ENCODE measurements around the gene PRRG2. TPM values are rescaled to one million over a fixed set of nuclear protein-coding genes. Genes with fewer than 3 reads are reported as not detected.

PRRG2 gene
- total RNA-seq, 1 experiment from 2014 or later = 0.20 TPM

- DNase-seq = peak; percentile 64
These were observed 12.4 kb downstream of the PRRG2 start for GRCh38 chr19:49593233-49594113.

GRCh38 chr19:49594157-49594992 is 13.3 kb downstream of the PRRG2 start:
- Histone ChIP-seq H3K27me3 (no peaks in the 10 kb centered on the region), H3K4me3 (no peak overlapping the region), H3K36me3 (peaks cover 59% of the 10 kb centered on the region), H3K9me3 (no peaks in the 10 kb centered on the region)
- DNase-seq = no peak

More at GRCh38 chr19:49593233-49594113, 12.4 kb downstream of the PRRG2 start:
- no peaks in the 10 kb centered on the region for H3K9me3 ChIP-seq
- peaks cover 50% of the 10 kb centered on the region for H3K36me3 ChIP-seq
- H3K4me3 ChIP-seq = peak overlapping the region; percentile 88; the same call in 1 of the 2 replicates
- H3K27me3 ChIP-seq = no peaks in the 10 kb centered on the region

- Histone ChIP-seq H3K9me3 (no peaks in the 10 kb centered on the region), H3K27me3 (no peaks in the 10 kb centered on the region), H3K4me3 (no peak overlapping the region), H3K36me3 (peaks cover 68% of the 10 kb centered on the region)
- DNase-seq = no peak
These were observed 14.1 kb downstream of the PRRG2 start for GRCh38 chr19:49594993-49595818.

GRCh38 chr19:49595819-49596404 is 14.8 kb downstream of the PRRG2 start:
- DNase-seq = no peak
- no peak overlapping the region for H3K4me3 ChIP-seq
- H3K9me3 ChIP-seq = no peaks in the 10 kb centered on the region
- no peaks in the 10 kb centered on the region for H3K27me3 ChIP-seq
- H3K36me3 ChIP-seq = peaks cover 70% of the 10 kb centered on the region

- H3K9me3 ChIP-seq = no peaks in the 10 kb centered on the region
- H3K4me3 ChIP-seq = no peak overlapping the region
- H3K36me3 ChIP-seq = peaks cover 73% of the 10 kb centered on the region
- no peaks in the 10 kb centered on the region for H3K27me3 ChIP-seq
- no peak for DNase-seq
These were observed 15.3 kb downstream of the PRRG2 start for GRCh38 chr19:49596407-49596806.

- DNase-seq = no peak
- Histone ChIP-seq H3K4me3 (no peak overlapping the region), H3K27me3 (no peaks in the 10 kb centered on the region), H3K36me3 (peaks cover 77% of the 10 kb centered on the region), H3K9me3 (no peaks in the 10 kb centered on the region)
These were observed 16.0 kb downstream of the PRRG2 start for GRCh38 chr19:49596954-49597702.

- no peak for DNase-seq
- H3K4me3 ChIP-seq = no peak overlapping the region
- H3K36me3 ChIP-seq = peaks cover 78% of the 10 kb centered on the region
- H3K9me3 ChIP-seq = no peaks in the 10 kb centered on the region
- H3K27me3 ChIP-seq = no peaks in the 10 kb centered on the region
These were observed 16.5 kb downstream of the PRRG2 start for GRCh38 chr19:49597703-49597974.

- DNase-seq = no peak
These were observed 18.5 kb downstream of the PRRG2 start for GRCh38 chr19:49599378-49600295.

GRCh38 chr19:49601482-49602038 is 20.4 kb downstream of the PRRG2 start:
- Histone ChIP-seq H3K27me3 (no peaks in the 10 kb centered on the region), H3K9me3 (no peaks in the 10 kb centered on the region), H3K36me3 (peaks cover 78% of the 10 kb centered on the region), H3K4me3 (no peak overlapping the region)
- no peak for DNase-seq

More at GRCh38 chr19:49599378-49600295, 18.5 kb downstream of the PRRG2 start:
- Histone ChIP-seq H3K36me3 (peaks cover 81% of the 10 kb centered on the region), H3K4me3 (no peak overlapping the region), H3K27me3 (no peaks in the 10 kb centered on the region), H3K9me3 (no peaks in the 10 kb centered on the region)

GRCh38 chr19:49602806-49603205 is 21.7 kb downstream of the PRRG2 start:
- H3K27me3 ChIP-seq = no peaks in the 10 kb centered on the region
- H3K9me3 ChIP-seq = no peaks in the 10 kb centered on the region
- H3K36me3 ChIP-seq = peaks cover 85% of the 10 kb centered on the region
- no peak for DNase-seq
- no peak overlapping the region for H3K4me3 ChIP-seq

GRCh38 chr19:49605605-49606004 is 24.5 kb downstream of the PRRG2 start:
- Histone ChIP-seq H3K4me3 (no peak overlapping the region), H3K27me3 (no peaks in the 10 kb centered on the region), H3K36me3 (peaks cover 80% of the 10 kb centered on the region), H3K9me3 (no peaks in the 10 kb centered on the region)
- DNase-seq = no peak

- Histone ChIP-seq H3K36me3 (peaks cover 73% of the 10 kb centered on the region), H3K4me3 (no peak overlapping the region), H3K9me3 (no peaks in the 10 kb centered on the region), H3K27me3 (no peaks in the 10 kb centered on the region)
- no peak for DNase-seq
These were observed 28.5 kb downstream of the PRRG2 start for GRCh38 chr19:49609499-49610092.

GRCh38 chr19:49613374-49613773 is 32.3 kb downstream of the PRRG2 start:
- peaks cover 82% of the 10 kb centered on the region for H3K36me3 ChIP-seq
- H3K27me3 ChIP-seq = no peaks in the 10 kb centered on the region
- H3K9me3 ChIP-seq = no peaks in the 10 kb centered on the region
- peak; percentile 34 for DNase-seq
- H3K4me3 ChIP-seq = no peak overlapping the region

GRCh38 chr19:49614096-49614833 is 33.1 kb downstream of the PRRG2 start:
- DNase-seq = peak; percentile 49
- Histone ChIP-seq H3K4me3 (no peak overlapping the region), H3K27me3 (no peaks in the 10 kb centered on the region), H3K9me3 (no peaks in the 10 kb centered on the region), H3K36me3 (peaks cover 78% of the 10 kb centered on the region)
